HEK293 (cell line): Measurements from ENCODE around the gene SAMD3.

Experiments used
- CTCF ChIA-PET: fragments of 350-600 bp; formaldehyde crosslinking; extraction: SDS; loops from one replicate; lab custom pipeline; 2021; ENCODE audit warnings: antibody characterized with exemption; lab: Yijun Ruan, JAX
- POLR2A ChIA-PET: fragments of 300-600 bp; formaldehyde crosslinking; extraction: SDS; loops from one replicate; lab custom pipeline; 2020; ENCODE audit warnings: antibody characterized with exemption, inconsistent platforms; lab: Yijun Ruan, JAX
- H3K27ac ChIP-seq: fragments of 200-500 bp; sonication (Bioruptor generic); 2 replicates; pipeline ENCODE4 v1.5.1; 2014; ENCODE audit warnings: low read depth, low read length, control low read depth, inconsistent platforms; ENCODE audit errors: extremely low read depth
- H3K36me3 ChIP-seq, 2 experiments: fragments of 200-500 bp in 1 of 2; sonication (Bioruptor generic) in 1 of 2; 1 replicate in 1 of 2; 2 replicates in 1 of 2; pipeline ENCODE4 v1.5.1; 2014 to 2017; ENCODE audit warnings: inconsistent platforms in 2 of 2, low read length in 2 of 2; ENCODE audit not compliant: control insufficient read depth in 2 of 2, insufficient read depth in 1 of 2
- H3K4me1 ChIP-seq: fragments of 200-500 bp; sonication (Bioruptor generic); 2 replicates; pipeline ENCODE4 v1.5.1; 2014; ENCODE audit warnings: mild to moderate bottlenecking, low read length, inconsistent platforms; ENCODE audit not compliant: control insufficient read depth, insufficient read depth
- H3K4me3 ChIP-seq: 2 replicates; pipeline ENCODE4 v1.5.1; 2011; ENCODE audit warnings: low read depth, mild to moderate bottlenecking, control low read depth, low read length, moderate library complexity
- H3K9me3 ChIP-seq: fragments of 200-500 bp; sonication (Bioruptor generic); 2 replicates; pipeline ENCODE4 v1.5.1; 2014; ENCODE audit warnings: low read depth, low read length, inconsistent platforms; ENCODE audit not compliant: control insufficient read depth, insufficient read depth
- BCL11A ChIP-seq: fragments of 450-650 bp; formaldehyde crosslinking; IDR thresholded peaks from 2 replicates; pipeline ENCODE4 v1.5.1; 2016; ENCODE audit warnings: low read depth, missing biosample characterization, missing genetic modification characterization
- GFI1B ChIP-seq: fragments of 450-650 bp; formaldehyde crosslinking; IDR thresholded peaks from 2 replicates; pipeline ENCODE4 v1.5.1; 2016; ENCODE audit warnings: missing biosample characterization, missing genetic modification characterization
- HOXA7 ChIP-seq: sonication (generic); formaldehyde crosslinking; IDR thresholded peaks from 2 replicates; pipeline ENCODE4 v1.8.1; 2022; ENCODE audit warnings: missing genetic modification reagents, borderline replicate concordance
- REPIN1 ChIP-seq: fragments of 450-650 bp; formaldehyde crosslinking; IDR thresholded peaks from 2 replicates; pipeline ENCODE4 v1.5.1; 2017; ENCODE audit warnings: missing biosample characterization, missing genetic modification characterization, low read depth
- ZBTB8A ChIP-seq: fragments of 450-650 bp; formaldehyde crosslinking; IDR thresholded peaks from 2 replicates; pipeline ENCODE4 v1.5.1; 2016; ENCODE audit warnings: missing biosample characterization, missing genetic modification characterization
- ZNF157 ChIP-seq: fragments of 450-650 bp; formaldehyde crosslinking; IDR thresholded peaks from 2 replicates; pipeline ENCODE4 v1.5.1; 2016; ENCODE audit warnings: missing biosample characterization, missing genetic modification characterization
- ZNF23 ChIP-seq: fragments of 450-650 bp; formaldehyde crosslinking; IDR thresholded peaks from 2 replicates; pipeline ENCODE4 v1.5.1; 2016; ENCODE audit warnings: missing biosample characterization, missing genetic modification characterization, borderline replicate concordance
- ZNF350 ChIP-seq: fragments of 450-650 bp; formaldehyde crosslinking; IDR thresholded peaks from 2 replicates; pipeline ENCODE4 v1.5.0; 2017; ENCODE audit warnings: missing biosample characterization, mild to moderate bottlenecking, missing genetic modification characterization
- ZNF394 ChIP-seq: fragments of 450-650 bp; formaldehyde crosslinking; IDR thresholded peaks from 2 replicates; pipeline ENCODE4 v1.5.1; 2016; ENCODE audit warnings: missing biosample characterization, missing genetic modification characterization, mild to moderate bottlenecking, moderate library complexity, borderline replicate concordance
- ZNF404 ChIP-seq: fragments of 450-650 bp; formaldehyde crosslinking; IDR thresholded peaks from 2 replicates; pipeline ENCODE4 v1.5.1; 2017; ENCODE audit warnings: missing biosample characterization, missing genetic modification characterization
- ZNF624 ChIP-seq: fragments of 450-650 bp; formaldehyde crosslinking; IDR thresholded peaks from 2 replicates; pipeline ENCODE4 v1.5.1; 2017; ENCODE audit warnings: missing biosample characterization, missing genetic modification characterization
- ZNF626 ChIP-seq: fragments of 450-650 bp; sonication (Bioruptor Pico); formaldehyde crosslinking; IDR thresholded peaks from 2 replicates; pipeline ENCODE4 v1.5.1; 2018; ENCODE audit warnings: missing biosample characterization, missing genetic modification characterization, inconsistent platforms
- ZNF654 ChIP-seq: fragments of 450-650 bp; formaldehyde crosslinking; IDR thresholded peaks from 2 replicates; pipeline ENCODE4 v1.5.1; 2016; ENCODE audit warnings: low read depth, missing biosample characterization, missing genetic modification characterization
- ZNF776 ChIP-seq: fragments of 450-650 bp; formaldehyde crosslinking; IDR thresholded peaks from 2 replicates; pipeline ENCODE4 v1.5.0; 2017; ENCODE audit warnings: missing biosample characterization, missing genetic modification characterization, borderline replicate concordance
- ZNF830 ChIP-seq: fragments of 450-650 bp; IDR thresholded peaks from 2 replicates; pipeline ENCODE4 v1.5.0; 2018; ENCODE audit warnings: missing biosample characterization, missing genetic modification characterization, low read depth, mild to moderate bottlenecking, moderate library complexity
- TF ChIP-seq, protein P1 (sequence below): fragments of 450-650 bp; formaldehyde crosslinking; IDR thresholded peaks from 2 replicates; pipeline ENCODE4 v1.5.1; 2017; ENCODE audit warnings: missing biosample characterization, mild to moderate bottlenecking, missing genetic modification characterization, moderate library complexity
- TF ChIP-seq, protein P2 (sequence below): fragments of 450-650 bp; formaldehyde crosslinking; IDR thresholded peaks from 2 replicates; pipeline ENCODE4 v1.5.1; 2016; ENCODE audit warnings: missing biosample characterization, missing genetic modification characterization
- TF ChIP-seq, protein P3 (sequence below): fragments of 450-650 bp; formaldehyde crosslinking; IDR thresholded peaks from 2 replicates; pipeline ENCODE4 v1.5.1; 2016; ENCODE audit warnings: missing biosample characterization, missing genetic modification characterization
- TF ChIP-seq, protein P4 (sequence below): fragments of 450-650 bp; formaldehyde crosslinking; IDR thresholded peaks from 2 replicates; pipeline ENCODE4 v1.5.1; 2016; ENCODE audit warnings: missing biosample characterization, missing genetic modification characterization

Gene SAMD3

DNA sequence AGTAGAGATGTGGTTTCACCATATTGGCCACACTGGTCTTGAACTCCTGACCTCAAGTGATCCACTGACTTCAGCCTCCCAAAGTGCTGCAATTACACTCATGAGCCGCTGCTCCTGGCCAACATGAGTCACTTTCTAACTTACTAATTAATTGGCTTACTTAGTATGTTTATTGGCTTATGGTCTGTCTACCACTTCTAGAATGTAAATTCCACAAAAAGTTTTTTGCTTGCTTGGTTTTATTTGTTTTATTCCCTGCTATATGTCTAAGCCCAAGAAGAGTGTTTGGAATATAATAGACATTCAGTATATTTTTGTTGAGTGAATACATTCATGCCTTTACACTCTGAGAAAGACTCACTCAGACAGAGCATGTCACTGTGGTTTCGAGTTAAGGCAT, 86.0 kb downstream of the SAMD3 start:
- H3K4me3 ChIP-seq, result no peak overlapping the region
- ChIA-PET CTCF (interaction anchor here (1.0 kb wide), 1 partner anchor 18 kb away, joined by 3 read pairs; no protein-coding TSS in a partner anchor), POLR2A (no interaction called here)
- TF ChIP-seq BCL11A (tag by site-specific recombination), result no peak
- TF ChIP-seq ZNF23, result no peak
- no peak for TF ChIP-seq ZNF157 (tag by site-specific recombination)
- TF ChIP-seq ZNF830, result no peak
- no peak for TF ChIP-seq ZNF624 (tag by site-specific recombination)
- no peak overlapping the region for H3K27ac ChIP-seq
- no peaks in the 10 kb centered on the region for H3K4me1 ChIP-seq
- H3K9me3 ChIP-seq, result no peaks in the 10 kb centered on the region
- H3K36me3 ChIP-seq, result peaks cover 0 to 39% of the 10 kb centered on the region in 2 experiments

DNA sequence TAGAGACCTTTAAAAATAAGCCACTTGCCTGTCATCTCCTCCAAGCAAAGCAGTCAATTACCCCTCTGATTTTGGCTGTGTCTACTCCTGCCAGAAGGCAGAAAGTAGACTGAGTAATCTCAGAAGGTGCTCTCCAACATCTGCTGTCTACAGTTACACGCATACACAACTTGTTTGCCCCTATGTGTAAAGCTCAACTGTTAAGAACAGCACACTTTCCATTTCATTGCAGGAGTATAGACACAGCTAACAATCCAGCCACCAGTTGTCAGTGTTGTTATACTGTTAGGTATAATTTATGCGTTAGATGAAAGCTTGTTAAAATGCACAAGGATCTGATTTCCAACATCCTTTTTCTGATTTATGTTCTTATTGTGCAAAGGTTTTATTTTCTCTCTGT, 88.2 kb downstream of the SAMD3 start:
- CTCF ChIA-PET, result no interaction called here
- Histone ChIP-seq H3K9me3 (no peaks in the 10 kb centered on the region), H3K36me3 (peaks cover 0 to 33% of the 10 kb centered on the region in 2 experiments), H3K4me1 (no peaks in the 10 kb centered on the region), H3K4me3 (no peak overlapping the region), H3K27ac (no peak overlapping the region)
- POLR2A ChIA-PET, result no interaction called here
- TF ChIP-seq, protein P1, sequence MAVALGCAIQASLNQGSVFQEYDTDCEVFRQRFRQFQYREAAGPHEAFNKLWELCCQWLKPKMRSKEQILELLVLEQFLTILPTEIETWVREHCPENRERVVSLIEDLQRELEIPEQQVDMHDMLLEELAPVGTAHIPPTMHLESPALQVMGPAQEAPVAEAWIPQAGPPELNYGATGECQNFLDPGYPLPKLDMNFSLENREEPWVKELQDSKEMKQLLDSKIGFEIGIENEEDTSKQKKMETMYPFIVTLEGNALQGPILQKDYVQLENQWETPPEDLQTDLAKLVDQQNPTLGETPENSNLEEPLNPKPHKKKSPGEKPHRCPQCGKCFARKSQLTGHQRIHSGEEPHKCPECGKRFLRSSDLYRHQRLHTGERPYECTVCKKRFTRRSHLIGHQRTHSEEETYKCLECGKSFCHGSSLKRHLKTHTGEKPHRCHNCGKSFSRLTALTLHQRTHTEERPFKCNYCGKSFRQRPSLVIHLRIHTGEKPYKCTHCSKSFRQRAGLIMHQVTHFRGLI (tag by site-specific recombination), result no peak
- TF ChIP-seq GFI1B (tag by site-specific recombination) (no peak), ZNF776 (tag by site-specific recombination) (no peak), ZNF626 (tag by site-specific recombination) (no peak), ZNF394 (tag by site-specific recombination) (no peak), ZNF350 (tag by site-specific recombination) (no peak), ZBTB8A (tag by site-specific recombination) (no peak), HOXA7 (CRISPR knock-in tag) (no peak)
- TF ChIP-seq, protein P2, sequence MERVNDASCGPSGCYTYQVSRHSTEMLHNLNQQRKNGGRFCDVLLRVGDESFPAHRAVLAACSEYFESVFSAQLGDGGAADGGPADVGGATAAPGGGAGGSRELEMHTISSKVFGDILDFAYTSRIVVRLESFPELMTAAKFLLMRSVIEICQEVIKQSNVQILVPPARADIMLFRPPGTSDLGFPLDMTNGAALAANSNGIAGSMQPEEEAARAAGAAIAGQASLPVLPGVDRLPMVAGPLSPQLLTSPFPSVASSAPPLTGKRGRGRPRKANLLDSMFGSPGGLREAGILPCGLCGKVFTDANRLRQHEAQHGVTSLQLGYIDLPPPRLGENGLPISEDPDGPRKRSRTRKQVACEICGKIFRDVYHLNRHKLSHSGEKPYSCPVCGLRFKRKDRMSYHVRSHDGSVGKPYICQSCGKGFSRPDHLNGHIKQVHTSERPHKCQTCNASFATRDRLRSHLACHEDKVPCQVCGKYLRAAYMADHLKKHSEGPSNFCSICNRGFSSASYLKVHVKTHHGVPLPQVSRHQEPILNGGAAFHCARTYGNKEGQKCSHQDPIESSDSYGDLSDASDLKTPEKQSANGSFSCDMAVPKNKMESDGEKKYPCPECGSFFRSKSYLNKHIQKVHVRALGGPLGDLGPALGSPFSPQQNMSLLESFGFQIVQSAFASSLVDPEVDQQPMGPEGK (tag by site-specific recombination), result no peak
- TF ChIP-seq, protein P3, sequence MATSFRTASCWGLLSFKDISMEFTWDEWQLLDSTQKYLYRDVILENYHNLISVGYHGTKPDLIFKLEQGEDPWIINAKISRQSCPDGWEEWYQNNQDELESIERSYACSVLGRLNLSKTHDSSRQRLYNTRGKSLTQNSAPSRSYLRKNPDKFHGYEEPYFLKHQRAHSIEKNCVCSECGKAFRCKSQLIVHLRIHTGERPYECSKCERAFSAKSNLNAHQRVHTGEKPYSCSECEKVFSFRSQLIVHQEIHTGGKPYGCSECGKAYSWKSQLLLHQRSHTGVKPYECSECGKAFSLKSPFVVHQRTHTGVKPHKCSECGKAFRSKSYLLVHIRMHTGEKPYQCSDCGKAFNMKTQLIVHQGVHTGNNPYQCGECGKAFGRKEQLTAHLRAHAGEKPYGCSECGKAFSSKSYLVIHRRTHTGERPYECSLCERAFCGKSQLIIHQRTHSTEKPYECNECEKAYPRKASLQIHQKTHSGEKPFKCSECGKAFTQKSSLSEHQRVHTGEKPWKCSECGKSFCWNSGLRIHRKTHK (tag by site-specific recombination), result no peak

DNA sequence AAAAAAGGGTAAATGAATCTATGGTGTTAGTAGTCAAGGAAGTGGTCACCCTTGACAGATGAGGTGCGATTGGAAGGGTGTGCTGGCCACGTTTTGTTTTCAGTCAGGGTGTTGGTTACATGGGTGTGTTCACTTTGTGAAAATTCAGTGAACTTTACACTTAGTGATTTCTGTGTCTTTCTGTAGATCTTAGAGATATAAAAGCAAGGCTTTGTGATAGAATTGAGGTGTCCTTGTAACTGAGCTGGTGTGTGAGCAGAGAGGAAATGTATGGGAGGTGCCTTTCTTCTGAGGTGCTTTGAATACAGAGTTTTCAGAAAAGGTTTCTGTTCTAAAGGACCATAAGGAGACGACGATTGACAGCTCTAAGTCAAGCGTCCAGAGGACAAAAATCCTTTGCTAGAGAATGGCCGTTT, 90.5 kb downstream of the SAMD3 start:
- POLR2A ChIA-PET, result no interaction called here

More for the DNA sequence above, 90.5 kb downstream of the SAMD3 start:
- H3K36me3 ChIP-seq, result peaks cover 0 to 21% of the 10 kb centered on the region in 2 experiments
- CTCF ChIA-PET, result interaction anchor here (0.7 kb wide), 1 partner anchor 368 kb away, joined by 3 read pairs; no protein-coding TSS in a partner anchor
- TF ChIP-seq ZNF404 (tag by site-specific recombination), result no peak
- TF ChIP-seq REPIN1, result no peak
- no peak for TF ChIP-seq ZNF654
- TF ChIP-seq, protein P4, sequence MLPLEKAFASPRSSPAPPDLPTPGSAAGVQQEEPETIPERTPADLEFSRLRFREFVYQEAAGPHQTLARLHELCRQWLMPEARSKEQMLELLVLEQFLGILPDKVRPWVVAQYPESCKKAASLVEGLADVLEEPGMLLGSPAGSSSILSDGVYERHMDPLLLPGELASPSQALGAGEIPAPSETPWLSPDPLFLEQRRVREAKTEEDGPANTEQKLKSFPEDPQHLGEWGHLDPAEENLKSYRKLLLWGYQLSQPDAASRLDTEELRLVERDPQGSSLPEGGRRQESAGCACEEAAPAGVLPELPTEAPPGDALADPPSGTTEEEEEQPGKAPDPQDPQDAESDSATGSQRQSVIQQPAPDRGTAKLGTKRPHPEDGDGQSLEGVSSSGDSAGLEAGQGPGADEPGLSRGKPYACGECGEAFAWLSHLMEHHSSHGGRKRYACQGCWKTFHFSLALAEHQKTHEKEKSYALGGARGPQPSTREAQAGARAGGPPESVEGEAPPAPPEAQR, result no peak
- H3K4me1 ChIP-seq, result no peaks in the 10 kb centered on the region
- H3K27ac ChIP-seq, result no peak overlapping the region
- H3K9me3 ChIP-seq, result no peaks in the 10 kb centered on the region
- H3K4me3 ChIP-seq, result no peak overlapping the region
